Activated effector memory CD4-positive, alpha-beta T cell treated with anti-CD3 and anti-CD28 coated beads, Interleukin-2, amount 50 U/mL, for 16 hours (primary cell): ENCODE results near the gene GPRIN3.

Source experiments
- DNase-seq: peaks from one replicate; pipeline ENCODE4 v3.0.0-alpha.2; 2020

GPRIN3 gene

DNA sequence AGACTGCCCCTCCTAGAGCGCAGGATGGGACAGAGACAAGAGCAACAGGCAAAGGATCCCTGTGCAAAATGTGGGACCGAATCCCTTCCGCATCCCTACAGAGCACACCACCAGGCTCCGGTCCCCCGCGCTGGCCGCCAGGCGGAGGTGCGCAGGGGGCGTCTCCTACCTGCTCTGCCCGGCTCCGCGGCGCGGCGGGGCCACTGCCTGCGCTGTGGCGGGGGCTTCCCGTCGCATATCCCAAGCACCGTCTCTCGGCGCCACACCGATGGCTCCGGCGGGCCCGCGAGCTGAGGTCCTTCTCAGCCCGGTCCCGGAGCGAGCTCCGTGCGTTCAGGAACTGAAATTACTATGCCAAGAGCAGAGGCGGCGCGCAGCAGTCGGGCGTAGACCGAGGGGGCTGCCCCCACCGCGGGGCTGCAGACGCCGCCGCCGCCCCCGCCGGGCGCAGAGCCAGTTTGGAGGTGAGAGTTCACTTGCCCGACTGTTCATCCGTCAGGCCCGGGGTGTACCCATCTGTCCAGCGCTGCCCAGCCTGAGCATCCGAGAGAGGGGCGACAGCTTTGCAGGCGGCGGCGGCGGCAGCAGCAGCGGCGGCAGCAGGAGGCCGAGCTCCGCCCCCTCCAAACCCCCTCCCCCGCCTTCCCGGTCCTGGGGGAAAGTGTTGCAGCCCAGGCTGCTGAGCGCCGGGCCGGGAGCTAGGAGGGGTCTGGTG lies at the start of gene GPRIN3:
Gene GPRIN3 (minus strand): TSS at position 355 of the 715 bp plus-strand sequence. CDS start 57,690 bp downstream, outside the sequence.
- DNase-seq = peak; percentile 90

DNA sequence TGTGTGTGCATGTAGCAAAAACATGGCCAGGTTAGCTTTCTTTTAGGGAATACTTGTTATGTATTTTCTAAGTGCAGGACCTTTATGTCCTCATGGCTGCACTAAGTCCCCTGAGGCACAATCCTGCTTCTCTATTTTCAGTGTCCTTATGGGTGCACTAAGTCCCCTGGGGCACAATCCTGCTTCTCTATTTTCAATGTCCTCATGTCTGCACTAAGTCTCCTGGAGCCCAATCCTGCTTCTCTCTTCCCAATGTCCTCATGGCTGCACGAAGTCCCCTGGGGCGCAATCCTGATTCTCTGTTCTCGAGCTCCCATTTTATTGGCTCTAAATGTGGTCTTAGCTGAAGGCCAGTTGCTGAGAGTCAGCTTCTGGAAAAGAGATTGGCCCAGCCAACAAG lies 49.7 kb upstream of the GPRIN3 start:
- DNase-seq = no peak

DNA sequence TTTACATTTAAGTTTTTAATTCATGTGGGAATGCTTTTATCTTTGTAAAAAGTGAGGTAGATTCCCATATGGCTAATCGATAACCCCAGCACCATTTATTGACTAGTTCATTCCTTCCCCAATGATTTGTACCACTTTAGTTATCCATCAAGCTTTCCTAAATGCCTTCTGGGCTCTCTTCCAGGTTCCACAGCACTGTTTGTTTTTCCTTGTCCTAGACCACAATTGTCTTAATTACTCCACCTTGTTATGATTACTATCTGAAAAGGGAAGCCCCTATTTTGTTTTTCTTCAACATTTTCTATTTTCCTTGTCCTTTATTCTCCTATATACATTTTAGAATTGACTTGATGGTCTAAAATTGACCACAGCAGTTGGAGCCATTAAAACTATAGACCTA lies 48.5 kb upstream of the GPRIN3 start:
- no peak for DNase-seq

DNA sequence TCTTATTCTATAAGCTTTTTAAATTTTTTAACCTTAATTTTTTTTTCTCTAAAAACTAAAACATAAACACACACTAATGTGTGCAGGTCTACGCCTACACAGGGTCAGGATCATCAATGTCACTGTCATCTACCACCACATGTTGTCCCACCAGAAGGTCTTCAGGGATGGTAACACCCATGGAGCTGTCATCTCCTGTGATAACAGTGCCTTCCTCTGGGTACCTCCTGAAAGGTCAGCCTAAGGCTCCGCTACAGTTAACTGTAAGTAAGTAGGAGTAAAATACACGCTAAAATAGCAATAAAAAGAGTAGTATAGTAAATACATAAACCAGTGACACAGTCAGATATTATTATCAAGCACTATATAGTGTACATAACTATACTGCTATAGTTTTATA lies 45.9 kb upstream of the GPRIN3 start:
- DNase-seq = no peak

DNA sequence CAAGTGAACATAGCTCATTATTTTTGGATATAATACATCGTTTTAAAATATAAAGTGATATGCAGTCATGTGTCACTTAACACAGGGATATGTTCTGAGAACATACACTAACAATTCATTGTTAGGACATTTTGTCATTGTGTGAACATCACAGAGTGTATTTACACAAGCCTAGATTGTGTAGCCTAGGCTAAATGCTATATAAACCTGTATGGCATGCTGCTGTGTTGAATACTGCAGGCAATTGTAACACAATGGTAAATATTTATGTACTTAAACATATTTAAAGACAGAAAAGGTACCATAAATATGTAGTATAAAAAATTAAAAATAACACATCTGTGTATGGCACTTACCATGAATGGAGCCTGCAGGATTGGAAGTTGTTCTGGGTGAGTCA lies 44.9 kb upstream of the GPRIN3 start:
- DNase-seq = no peak

DNA sequence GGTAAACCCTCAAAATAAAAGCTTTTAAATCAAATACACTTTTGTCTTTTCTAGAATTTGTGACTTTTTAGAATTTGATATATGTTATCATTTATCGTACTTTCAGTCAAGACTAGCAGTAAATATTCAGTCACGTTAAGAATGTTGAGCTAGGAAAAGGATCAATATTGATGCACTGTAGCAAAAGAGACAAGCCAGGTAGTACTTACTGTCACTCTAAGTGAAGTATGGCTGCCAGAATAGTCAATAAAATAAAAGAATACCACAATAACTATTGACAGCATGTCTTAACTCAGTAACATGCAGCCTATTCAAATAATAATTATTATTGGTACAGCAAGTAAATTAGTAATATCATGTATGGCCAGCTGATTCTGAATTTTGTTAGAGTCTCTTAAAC lies 43.6 kb upstream of the GPRIN3 start:
- DNase-seq = no peak

DNA sequence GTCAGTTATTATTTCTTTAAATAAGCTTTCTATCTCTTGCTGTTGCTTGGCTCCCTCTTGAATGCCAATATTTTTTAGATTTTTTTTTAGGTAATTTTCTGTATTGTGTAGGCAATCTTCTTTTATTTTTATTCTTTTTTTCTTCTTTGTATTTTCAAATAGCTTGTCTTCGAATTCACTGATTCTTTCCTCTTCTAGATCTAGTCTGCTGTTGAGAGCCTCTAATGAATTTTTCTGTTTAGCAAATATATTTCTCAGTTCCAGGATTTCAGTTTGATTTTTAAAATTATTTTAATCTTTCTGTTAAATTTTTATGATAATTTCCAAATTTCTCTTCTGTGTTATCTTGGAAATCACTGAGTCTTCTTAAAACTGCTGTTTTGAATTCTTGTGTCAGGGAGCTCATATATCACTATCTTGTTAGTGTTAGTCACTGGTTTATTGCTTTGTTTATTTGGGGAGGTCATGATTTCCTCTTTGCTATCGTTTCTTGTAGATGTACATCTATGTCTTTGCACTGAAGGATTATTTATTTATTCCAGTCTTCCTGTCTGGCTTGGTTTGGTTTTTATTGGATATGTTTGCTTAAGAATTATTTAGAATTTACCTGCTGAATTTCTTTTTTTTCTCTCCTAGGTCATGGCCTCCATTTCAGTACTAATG lies 39.9 kb upstream of the GPRIN3 start:
- no peak for DNase-seq

DNA sequence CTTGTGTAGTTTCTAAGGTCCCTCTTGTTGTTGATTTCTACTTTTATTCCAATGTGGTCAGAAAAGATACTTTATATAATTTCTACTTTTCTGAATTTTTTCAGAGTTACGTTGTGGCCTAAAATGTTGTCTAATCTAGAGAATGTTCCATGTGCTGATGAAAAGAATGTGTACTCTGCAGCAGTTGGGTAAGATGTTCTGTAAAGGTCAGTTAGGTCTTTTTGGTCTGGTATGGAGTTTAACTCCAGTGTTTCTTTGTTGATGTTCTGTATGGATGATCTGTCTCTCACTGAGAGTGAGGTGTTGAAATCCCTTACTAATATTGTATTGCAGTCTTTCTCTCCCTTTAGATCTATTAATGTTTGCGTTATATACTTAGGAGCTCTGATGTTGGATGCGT lies 37.0 kb upstream of the GPRIN3 start:
- DNase-seq = no peak

DNA sequence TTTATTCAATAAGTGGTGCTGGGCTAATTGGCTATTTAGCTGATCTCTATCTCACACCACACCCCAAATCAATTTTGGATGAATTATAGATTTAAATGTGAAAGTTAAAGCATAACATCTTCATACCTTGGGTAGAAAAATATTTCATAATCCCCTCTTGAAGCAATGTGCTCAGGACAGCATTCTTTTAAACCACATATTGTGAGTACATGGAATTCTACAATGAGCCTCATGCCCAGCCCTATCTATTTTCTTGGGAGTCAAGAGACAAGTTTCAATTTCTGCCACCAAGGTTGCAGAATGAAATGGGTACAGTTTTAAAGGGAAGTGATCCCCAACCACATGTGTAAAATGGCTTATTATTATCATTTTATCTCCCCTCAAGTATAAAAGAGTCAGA lies 30.6 kb upstream of the GPRIN3 start:
- DNase-seq = no peak

DNA sequence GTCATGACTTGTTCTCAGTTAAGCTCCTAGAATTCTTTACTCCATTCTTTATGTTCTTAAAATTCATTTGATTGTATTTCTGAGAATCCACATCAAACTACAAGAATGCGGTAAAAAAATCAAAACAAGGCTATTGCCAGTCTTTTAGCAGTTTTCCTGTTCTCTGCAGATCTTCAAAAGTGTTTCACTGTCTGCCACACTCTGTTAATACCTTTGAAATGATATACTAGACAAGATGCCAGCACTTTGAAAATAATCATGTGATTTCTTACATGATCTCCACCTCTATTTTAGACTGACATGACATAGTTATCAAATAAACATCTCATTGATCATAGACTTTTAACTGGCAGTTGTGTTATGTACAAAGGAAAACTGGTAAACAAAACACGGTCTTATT lies 30.1 kb upstream of the GPRIN3 start:
- no peak for DNase-seq

DNA sequence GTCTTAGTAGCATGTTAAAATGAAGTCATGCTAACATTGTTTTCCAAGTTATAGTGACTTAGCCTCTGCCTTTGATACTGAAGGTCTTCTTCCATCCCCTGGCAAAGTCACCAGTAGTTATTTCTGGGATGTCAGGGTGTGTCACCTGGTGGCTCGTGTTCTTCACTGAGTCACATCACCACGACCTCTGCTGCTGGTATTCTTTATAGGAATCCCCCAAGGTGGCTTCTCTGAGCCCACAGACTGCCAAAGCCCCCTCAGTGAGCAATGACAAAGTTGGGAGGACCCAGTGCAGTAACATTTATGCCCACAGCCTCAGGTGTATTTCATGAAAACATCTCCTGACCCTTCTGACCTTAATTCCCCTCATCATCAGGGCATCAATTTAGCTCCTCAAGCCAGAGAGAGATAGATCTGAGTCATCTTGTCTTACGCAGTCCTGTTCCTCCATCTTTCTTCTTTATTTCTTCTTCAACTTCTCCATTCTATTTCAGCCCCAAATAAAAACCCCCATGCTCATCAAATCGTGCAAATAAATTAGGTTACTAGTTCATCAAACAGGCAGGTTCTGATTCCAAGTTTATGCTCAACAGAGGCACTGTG lies 29.3 kb upstream of the GPRIN3 start:
- no peak for DNase-seq

DNA sequence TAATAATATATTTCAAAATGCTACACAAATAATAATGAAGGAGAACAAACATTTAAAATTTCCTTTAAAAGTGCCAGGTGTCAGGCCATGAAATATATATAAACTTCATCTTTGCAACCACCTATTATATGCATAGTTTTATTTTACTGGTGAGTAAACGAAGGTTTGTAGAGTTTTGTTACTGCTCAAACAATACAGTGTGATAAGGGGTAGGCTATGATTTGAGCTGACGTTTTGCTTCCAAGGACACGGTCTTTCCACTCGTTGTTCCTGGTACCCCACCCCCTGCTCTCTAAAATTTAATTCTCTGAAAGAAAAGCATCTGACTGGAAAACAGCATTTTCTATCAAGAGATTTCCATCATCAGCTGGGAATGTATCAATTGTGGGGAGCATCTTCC lies 27.2 kb upstream of the GPRIN3 start:
- no peak for DNase-seq

DNA sequence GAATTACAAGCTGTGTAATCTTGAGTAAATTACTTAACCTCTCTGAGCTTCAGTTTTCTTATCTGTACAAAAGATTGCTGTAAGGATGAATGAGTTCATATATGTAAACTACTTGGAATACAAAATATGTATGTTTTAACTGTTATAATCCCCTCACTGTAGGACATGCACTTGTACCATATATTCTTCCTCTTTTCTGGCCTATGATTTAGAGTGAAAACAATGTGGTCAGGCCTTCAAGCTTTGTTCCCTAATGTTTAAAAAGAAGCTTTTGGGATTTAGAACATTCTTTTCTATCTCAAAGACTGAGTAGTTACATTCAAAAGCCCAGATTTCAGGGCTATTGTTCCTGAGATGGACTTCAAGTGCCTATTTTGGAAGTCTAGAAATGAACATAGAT lies 26.7 kb upstream of the GPRIN3 start:
- DNase-seq = no peak

DNA sequence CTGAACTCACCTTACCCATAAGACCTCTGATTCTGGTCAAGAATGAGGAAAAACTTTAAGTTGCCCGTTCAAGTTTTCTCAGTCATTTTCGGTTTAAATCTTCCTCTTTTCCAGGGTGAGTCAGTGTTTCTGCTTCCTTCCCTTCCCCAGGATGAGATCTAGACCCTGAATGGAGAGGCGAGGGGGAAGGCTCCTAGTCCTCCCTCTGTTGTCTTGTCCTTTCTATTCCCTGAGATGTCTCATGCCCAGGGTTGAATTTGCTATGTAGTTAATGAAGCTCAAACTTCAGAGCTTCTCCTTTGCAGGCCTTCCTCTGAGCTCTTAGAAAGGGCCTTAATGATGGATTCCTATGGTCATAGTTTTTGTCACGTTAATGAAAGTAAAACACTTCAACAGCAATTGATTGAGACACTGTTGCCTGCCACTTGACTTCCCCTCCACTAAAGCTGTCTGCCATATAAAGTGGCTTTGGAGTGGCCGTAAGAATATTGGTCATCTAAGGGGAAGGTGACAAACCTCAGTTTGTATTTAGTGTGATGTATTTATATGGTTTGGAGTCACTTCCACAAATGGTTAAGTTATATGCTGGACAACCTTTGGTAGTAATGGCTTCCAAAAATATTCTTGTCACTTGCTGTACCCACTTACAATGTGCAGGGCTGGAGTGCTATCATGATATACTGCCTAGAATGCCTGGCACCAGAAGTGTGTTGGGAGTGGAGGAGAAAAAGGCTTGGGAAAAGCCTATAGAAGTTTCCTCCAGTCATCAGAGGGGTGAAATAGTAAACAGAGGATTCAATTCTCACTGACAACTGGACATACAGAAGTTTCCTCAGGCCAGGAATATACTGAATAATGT lies 24.3 kb upstream of the GPRIN3 start:
- DNase-seq = no peak

DNA sequence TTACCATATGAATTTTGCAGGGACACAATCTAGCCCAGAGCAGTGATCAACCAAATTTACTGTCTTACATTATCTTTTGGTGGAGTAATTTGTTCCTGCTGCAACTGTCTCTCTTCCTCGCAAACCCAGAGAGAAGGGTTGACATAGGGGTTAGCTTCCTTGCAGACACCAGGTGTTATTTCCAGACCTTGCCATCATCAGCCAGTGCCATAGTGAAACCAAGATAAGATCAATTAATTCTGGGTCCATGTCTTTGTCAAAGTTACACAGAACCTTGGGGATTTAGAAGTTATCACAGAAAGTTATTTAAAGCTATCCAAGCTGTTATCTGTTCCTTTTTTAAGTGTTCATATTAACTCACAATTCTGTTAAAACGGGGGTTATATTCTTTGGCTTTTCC lies 23.6 kb upstream of the GPRIN3 start:
- no peak for DNase-seq

DNA sequence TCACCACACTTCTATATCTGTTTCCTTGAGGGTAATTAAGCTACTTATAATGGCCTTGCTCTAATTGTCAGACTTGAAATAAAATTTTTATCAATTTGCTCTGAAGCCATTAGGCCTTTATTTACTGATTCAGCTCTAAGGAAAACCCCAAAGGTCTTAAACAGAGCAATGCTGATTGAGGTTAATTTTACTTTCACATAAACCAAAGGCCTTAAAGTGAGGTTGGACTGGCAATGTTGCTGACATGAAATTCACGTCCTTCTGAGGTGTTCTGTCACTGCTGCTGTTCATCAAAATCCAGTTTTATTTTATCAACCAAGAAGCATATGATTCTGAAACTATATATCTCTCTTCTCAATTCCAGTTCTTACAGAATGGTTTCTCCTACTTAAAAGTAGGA lies 21.7 kb upstream of the GPRIN3 start:
- no peak for DNase-seq

DNA sequence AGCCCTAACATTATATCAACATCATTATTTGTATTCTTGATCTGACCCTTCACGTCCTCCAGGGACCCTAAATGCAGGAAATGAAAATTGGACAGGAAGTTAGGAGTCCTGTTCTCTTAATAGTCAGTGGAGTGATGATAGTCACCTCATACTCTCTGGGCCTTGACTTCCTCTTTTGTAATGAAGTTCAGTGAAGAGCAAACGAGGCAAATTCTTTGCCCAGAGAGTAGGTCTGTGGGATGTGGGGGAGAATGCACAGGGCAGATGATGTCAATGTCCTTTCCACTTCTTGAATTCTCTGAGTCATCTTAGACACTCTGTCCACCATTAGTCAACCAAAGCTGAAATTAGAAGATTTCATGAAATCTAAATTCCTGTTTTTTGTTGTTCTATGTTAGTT lies 17.1 kb upstream of the GPRIN3 start:
- DNase-seq = no peak

DNA sequence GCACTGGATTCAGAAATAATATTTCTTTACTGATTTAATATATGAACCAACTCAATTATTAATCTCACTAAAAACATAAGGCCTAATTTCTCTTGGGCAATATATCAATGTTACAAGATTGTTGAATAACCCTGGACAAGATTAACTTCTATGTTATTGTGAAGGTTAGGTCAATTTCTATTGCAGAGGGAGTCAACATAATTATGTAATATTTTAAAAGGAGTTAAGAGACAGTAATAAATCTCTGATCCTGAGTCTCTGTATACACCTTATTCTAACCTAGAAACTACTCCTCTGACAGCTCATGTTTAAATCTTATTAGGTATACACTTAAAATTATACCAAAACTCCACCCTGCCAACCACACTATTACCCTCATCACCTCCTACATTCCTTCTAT lies 15.1 kb upstream of the GPRIN3 start:
- no peak for DNase-seq

DNA sequence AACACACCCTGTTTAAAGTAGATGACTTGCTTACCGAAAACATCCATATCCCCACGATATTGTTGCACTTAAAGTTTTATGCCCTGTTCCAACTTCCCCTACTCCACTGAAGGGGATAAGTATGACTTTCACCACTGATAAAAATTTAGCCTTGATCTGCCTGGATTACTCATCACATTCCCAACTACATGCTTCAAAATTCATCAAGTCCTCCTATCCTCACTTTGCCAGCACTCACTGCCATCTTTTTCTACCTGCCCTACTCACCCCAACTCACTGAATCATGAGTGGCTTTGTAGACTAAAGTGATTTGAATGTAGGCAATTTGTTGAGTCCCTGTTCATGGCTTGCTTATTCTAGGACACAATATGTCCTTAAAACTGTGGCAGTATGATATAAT lies 12.2 kb upstream of the GPRIN3 start:
- DNase-seq = no peak

DNA sequence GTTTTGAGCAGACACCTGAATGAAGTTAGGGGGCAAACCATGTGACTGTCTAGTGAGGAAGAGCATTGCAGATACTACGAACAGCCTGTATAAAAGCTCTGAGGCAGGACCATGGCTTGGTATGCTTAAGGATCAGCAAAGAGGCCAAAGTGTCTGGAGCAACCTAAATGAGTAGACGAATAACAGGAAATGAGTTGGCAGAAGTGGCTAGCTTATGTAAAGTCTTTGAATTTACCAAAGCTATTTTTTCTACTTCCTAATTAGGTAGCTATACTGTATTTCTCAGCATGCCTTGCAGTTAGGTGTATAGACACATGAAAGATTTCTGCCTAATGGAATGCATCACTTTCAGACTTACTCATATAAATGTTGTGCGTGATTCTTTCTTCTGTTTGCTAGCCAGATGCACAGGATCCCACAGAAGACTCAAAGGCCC lies 9.3 kb upstream of the GPRIN3 start:
- no peak for DNase-seq

DNA sequence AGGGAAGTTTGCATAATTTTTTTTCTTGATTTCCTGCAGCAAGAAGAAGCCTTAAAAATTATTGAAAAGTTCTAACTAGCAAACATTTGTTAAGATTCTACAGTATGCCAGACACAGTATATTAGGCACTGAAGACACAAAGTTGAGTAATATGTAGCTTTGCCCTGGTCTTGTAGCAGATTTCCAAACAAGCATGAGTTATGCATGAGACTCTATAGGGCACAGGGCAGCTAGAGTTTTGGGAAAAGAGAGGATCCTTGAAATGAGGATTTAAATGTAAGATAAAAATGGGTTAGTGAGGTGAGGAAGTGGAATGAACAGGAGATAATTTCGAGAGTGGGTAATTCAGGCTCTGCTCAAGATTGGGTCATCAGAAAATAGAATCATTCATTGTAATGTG lies 8.6 kb upstream of the GPRIN3 start:
- DNase-seq = no peak

DNA sequence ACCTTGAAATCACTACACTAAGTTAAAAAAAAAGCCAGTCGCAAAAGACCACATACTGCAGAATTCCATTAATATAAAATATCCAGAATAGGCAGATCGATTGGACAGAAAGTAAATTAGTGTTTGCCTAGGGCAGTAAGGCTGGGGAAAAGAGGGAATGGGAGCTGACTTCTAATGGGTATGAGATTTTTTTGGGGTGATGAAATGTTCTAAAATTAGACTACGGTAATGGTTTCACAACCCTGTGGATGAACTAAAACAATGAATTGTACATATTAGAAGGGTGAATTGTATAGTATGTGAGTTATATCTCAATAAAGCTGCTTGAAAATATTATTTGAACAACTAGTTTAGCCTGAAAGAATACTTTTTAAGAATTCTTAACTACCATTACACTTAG lies 6.7 kb upstream of the GPRIN3 start:
- DNase-seq = no peak

DNA sequence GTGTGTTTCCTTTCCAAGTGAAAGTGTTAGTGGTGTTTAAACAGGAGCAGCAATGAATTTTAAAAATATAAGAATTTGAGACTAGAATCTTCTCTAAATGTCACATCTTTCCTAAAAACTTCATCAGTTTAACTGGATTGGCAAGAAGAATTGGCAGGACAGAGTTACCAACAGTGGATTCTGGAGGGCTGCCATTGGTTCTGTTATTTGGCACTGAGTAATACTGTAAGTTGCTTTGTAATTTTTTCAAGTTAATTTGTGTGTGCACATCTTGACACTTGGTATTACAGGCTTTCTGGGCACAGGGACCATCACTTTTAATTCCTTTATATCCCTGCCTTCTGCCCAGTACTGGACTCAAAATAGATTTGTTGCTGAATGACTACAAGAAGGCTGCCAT lies 4.5 kb upstream of the GPRIN3 start:
- no peak for DNase-seq

DNA sequence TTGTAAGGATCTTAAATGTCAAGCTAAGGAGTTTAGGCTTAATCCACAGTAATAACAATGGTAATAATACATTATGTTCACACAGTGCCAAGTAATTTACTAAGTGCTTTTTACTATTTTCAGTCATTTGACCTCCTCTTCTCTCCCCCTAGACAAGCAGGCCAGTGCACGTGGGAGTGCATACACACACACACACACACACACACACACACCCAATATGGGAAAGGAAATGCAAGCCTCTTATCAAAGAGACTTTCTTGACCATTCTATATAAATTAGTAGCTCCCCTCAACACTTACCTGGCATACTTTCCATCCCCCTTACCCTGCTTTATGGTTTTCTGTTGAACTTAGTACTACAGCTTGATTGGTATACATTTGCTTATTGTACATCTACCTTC lies 3.8 kb upstream of the GPRIN3 start:
- DNase-seq = no peak
